Stimulated activated CD4-positive, alpha-beta T cell treated with anti-CD3 and anti-CD28 coated beads, Interleukin-1b, Interleukin-23, amount 100 ng/mL, for 4 hours (primary cell): Measurements from ENCODE around the gene THSD1.
"Not testable (repeated sequence)": the region's sequence is repeated elsewhere in the genome, so short reads cannot be mapped to it uniquely, and the experiment has no call there.

Source experiments
- DNase-seq, 2 donors: peaks; one replicate each; pipeline ENCODE4 v3.0.0-alpha.2; 2020; ENCODE audit warnings: low read depth in 2 of 2

THSD1 gene

GRCh38 chr13:52411629-52412028 is 5.7 kb upstream of the THSD1 start:
- DNase-seq = no peak

DNA sequence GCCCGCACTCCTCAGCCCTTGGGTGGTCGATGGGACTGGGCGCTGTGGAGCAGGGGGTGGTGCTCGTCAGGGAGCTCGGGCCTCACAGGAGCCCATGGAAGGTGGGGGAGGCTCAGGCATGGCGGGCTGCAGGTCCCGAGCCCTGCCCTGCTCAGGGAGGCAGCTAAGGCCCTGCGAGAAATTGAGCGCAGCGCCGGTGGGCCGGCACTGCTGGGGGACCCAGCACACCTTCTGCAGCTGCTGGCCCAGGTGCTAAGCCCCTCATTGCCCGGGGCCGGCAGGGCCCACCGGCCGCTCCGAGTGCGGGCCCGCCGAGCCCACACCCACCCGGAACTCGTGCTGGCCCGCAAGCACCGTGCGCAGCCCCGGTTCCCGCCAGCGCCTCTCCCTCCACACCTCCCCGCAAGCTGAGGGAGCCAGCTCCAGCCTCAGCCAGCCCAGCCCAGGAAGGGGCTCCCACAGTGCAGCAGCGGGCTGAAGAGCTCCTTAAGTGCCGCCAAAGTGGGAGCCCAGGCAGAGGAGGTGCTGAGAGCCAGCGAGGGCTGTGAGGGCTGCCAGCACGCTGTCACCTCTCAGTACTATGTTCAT is 2.2 kb upstream of the THSD1 start:
- not testable (repeated sequence) for DNase-seq

DNA sequence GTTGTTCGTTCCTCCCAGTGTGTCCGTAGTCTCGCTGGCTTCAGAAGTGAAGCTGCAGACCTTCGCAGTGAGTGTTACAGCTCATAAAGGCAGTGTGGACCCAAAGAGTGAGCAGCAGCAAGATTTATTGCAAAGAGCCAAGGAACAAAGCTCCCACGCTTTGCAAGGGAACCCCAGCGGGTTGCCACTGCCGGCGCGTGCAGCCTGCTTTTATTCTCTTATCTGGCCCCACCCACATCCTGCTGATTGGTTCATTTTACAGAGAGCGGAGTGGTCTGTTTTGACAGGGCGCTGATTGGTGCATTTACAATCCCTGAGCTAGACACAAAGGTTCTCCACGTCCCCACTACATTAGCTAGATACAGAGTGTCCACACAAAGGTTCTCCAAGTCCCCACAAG is 1.5 kb upstream of the THSD1 start:
- not testable (repeated sequence) for DNase-seq

GRCh38 chr13:52406629-52407028 is 657 bp upstream of the THSD1 start:
- DNase-seq = no peak

GRCh38 chr13:52405369-52405766 is 604 bp downstream of the THSD1 start:
- DNase-seq = no peak

DNA sequence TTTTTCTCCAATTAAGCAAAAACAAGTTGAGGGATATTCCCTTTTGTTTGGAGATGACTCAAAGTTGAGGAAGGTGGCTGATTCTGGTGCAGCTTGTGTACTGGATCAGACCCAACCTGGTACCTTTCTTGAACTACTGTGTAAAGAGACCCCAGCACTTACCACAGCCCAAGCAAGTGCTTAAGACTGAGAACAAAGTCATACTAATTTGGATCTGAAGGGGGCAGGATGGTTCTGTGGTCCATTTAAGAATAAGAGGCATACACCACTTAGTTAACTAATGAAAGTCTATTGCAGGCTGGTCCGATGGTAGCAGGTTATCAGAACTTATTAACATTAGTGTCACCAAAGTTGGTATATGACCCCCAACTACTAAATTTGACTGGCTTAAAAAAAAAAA is 6.3 kb downstream of the THSD1 start:
- DNase-seq = no peak

- no peak for DNase-seq
These were observed 6.9 kb downstream of the THSD1 start for GRCh38 chr13:52399046-52399445.

DNA sequence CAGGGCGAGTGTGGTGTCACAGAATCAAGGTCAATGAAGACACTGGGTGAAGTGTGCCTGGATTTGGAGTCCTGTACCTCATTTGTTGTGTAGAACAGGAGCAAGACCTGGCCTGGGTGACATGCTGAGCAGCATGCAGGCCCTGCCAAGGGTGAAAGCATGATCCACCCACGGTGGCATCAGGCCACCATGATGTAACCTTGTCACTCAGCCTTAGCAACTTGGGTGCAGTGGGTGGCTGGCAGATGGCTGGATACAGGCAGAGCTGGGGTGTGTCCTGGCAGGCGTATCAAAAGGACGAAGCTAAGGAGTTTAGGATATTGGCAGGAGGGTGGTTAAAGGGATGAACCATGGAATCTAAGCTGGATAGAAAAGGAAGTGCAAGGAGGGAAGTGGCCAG is 10.3 kb downstream of the THSD1 start:
- no peak for DNase-seq

DNA sequence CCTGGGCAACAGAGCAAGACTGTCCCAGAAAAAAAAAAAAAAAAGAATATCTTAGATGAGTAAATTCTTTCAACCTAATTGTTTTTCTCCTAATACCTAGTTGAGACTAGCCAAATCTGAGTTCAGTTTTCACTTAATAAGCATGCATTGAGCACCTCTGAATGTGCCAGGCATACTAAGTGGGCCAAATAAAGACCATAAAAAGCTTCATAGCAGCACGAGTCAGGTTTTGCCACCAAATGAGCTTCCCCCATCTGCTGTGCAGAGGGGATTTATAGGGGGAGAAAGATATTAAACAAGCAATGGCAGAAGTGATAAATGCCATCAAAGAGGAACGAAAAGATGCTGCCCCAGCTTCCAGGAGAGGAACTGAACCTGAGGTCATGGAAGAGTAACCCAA is 11.4 kb downstream of the THSD1 start:
- no peak for DNase-seq

DNA sequence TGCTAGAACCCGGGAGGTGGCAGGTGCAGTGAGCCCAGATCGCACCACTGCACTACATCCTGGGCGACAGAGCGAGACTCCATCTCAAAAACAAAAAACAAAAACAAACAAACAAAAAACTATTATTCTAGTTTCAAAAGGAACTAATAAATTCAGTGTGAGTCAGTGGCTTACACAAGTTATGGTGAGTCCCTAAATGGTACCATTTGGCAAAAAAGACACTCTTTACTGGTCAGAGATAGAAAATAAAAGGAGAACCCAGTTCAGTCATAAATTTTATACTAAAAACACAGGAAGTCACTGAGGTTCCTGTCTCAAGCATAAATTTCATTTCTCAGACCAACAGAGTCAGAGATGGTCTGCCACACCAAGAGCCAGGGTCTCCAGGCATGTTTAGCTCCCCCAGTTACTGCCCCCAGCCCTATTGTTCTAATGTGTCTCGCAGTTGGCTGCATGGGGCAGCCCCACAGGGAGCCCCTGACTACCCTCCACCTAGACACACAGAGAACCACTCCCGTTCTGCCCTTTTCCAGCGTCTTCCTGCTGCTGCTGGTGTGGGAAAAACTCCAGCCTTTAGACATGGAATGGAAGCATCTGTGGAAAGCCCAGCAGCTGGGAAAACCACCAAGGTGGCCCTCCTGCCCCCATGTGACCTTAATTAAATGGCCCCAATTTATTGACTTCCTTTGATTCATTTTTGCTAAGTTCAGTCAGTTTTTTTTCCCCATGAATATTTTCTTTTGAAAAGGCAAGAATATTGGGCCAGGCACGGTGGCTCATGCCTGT is 12.2 kb downstream of the THSD1 start:
- DNase-seq = no peak

DNA sequence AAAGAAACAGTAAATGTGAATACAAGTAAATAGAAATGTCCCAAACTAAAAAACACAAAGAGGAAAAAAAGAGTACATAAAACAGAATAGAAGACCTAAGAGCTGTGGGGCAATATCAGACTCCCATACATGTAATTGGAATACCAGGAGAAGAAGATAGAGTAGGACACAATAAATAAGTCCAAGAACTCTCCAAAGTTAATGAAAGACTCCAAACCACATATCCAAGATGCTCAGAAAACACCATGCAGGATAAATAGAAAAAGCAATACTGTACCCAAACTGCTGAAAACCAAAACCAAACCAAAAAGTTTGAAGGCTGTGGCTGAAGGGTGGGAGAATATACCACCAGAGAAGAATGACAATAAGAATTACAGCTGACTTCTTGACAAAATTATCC is 18.3 kb downstream of the THSD1 start:
- DNase-seq = no peak

GRCh38 chr13:52385870-52386269 is 20.1 kb downstream of the THSD1 start:
- no peak for DNase-seq

- DNase-seq = no peak
These were observed 22.6 kb downstream of the THSD1 start for GRCh38 chr13:52383366-52383765.

GRCh38 chr13:52378312-52378711 is 27.7 kb downstream of the THSD1 start:
- DNase-seq = no peak

DNA sequence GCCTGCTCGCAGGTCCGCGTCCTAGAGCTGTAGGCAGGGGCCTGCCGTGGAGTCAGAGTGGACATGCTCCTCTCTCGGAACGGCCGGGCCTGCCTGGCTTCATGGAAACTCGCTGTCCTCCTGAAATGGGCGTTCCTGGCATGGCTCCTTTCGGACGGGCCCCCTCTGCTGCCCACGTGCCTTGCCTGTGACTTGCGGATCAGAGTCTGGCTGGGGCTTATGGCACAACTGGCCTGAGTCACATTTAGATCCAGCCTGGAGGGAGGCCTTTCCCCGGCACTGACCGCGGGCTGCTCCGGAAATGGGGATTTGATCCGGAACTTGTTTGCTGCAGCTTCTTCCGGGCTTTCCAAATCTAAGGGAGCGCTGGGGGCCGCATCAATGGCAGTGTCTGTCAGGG is 28.1 kb downstream of the THSD1 start:
- no peak for DNase-seq

GRCh38 chr13:52374873-52375411 is 31.0 kb downstream of the THSD1 start:
- DNase-seq = no peak

GRCh38 chr13:52374389-52374788 is 31.6 kb downstream of the THSD1 start:
- DNase-seq = no peak

- not testable (repeated sequence) for DNase-seq
These were observed 32.7 kb downstream of the THSD1 start for GRCh38 chr13:52373277-52373676.

DNA sequence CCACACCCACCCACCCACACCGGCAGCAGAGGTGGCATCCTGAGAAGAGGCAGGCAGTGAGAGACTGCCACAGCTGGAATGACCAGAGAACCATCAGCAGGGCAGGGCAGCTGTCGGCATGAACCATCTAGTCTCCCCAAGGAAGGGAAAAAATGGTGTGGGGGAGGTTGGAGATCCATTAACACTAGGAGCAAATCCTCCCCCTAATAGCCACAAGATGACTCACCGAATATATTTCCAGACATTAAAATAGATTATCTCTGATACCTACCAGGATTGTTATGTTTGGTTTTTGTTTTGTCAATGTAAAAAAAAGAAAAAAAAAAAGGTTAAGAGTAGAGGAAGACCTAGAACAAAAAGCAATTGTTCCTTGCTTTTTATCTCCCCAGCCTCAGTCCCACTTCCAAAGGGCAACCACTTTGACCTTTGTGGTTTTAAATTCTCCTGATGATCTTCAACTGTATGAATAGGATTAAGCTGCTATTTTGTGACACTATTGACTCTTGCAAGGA is 34.2 kb downstream of the THSD1 start:
- no peak for DNase-seq

- no peak for DNase-seq
These were observed 39.7 kb downstream of the THSD1 start for GRCh38 chr13:52366291-52366690.

GRCh38 chr13:52362169-52362887 is 43.6 kb downstream of the THSD1 start:
- DNase-seq = not testable (repeated sequence)

- DNase-seq = no peak
These were observed 44.7 kb downstream of the THSD1 start for GRCh38 chr13:52361225-52361624.
